ENCODE data around the gene EPS8L1. TPM values are rescaled to one million over a fixed set of nuclear protein-coding genes. Genes with fewer than 3 reads are reported as not detected.
"Not testable (repeated sequence)": the region's sequence is repeated elsewhere in the genome, so short reads cannot be mapped to it uniquely, and the experiment has no call there.

Gene EPS8L1
- total RNA-seq, 1 donor from 2014 or later: 7.5 TPM

DNA sequence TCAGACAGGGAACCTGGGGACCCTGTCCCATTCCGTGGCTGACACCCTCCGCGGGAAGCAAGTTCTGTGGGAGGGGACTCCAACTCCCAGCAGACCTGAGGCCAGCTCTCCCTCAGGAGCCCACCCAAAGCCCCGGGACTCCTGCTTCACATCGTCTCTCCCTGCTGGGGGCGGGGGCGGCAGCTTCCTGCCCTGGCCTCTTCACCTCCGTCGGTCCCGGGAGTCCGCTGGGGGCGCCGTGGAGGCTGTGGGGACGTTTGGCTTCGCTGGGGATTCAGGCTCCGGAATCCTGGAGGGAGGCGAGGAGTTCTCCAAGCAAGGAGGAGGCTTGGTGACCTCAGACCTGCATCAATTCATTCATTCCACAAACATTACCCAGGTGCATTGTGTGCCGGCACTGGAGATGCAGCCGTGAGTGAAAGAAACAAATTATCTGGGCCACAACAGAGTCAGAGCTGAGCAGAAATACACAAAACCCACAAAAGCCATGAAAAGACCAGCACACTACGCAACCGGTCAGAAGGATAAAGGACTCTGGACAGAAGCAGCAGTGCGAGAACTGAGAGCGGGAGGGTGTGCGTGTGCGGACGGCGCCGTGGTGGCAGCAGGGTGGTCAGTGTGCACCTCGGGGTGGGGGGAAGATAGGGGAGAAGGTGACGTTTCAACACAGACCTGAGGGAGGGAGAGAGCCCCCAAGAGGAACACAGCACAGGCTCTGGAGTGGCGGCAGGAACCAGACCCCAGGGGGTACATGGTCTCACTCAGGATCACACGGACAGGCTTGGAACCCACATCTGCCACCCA lies 19.0 kb downstream of the EPS8L1 start:
- DNase-seq (ENCODE audit: low read depth, low spot score): no peak

DNA sequence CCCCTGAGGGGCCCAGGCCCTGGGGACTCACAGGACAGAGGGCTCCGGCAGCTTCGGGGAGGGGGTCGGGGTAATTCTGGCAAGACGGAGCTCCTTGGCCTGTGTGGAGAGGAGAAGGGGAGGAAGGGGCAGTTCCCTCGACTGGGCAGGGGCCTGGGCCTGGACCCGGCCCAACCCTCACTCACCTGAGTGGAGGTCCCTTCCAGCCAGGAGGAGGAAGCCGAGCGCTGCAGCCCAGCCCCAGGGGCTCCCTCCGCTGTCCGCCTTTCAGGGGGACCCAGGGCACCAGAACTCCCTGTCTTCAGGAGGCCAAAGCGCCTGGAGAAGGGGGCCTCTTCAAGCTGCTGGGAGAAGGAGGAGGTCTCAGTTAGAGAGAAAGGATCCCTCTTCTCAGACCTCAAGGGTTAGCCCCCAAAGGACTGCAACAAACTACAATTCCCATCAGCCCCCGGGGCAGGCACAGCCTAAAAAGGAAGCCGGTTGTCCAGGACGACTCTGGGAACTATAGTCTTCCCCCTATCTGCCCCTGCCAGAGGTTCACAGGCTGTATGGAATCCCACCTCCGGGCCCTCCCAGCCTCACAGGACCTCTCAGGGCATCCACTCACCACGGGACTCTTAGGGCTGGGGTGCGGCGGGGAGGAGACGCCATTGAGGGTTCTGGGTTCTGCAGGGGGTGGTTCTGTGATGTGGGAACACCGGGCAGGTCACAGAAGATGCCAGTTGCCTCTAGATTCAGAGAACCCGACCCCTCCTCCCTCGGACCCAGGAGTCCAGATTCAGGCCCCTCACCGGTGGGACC lies 19.8 kb downstream of the EPS8L1 start:
- DNase-seq (ENCODE audit: low read depth, low spot score): no peak

DNA sequence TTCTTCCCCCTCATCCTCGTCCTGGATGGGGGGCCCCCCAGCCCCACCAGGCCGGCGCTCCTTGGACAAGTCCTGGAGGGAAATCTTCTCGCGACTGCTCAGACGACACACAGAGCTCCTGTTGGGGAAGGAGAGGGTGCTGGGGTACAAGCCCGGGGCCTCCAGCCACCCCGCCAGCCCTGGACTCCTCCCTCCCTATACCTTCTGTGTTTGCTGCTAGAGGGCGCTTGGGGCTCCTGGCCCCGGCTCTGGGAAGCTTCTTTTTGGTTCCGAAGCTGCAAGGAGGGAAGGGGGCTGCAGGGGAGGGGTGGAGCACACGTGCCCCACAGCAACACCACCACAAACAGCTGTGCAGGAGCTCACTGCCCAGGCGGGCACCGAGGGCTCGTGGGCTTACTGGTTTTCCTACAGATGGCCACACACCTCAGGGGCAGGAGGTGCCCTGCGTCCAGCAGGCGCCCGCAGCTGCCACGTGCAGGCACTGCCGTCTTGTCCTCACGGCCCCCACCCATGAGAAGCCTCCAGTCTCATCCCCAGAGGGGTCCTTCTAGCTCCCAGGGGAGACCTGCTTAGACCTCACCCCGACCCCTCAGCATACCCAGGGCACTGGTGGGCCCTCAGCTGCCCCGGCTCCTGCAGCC lies 20.5 kb downstream of the EPS8L1 start:
- no peak for DNase-seq (ENCODE audit: low read depth, low spot score)

DNA sequence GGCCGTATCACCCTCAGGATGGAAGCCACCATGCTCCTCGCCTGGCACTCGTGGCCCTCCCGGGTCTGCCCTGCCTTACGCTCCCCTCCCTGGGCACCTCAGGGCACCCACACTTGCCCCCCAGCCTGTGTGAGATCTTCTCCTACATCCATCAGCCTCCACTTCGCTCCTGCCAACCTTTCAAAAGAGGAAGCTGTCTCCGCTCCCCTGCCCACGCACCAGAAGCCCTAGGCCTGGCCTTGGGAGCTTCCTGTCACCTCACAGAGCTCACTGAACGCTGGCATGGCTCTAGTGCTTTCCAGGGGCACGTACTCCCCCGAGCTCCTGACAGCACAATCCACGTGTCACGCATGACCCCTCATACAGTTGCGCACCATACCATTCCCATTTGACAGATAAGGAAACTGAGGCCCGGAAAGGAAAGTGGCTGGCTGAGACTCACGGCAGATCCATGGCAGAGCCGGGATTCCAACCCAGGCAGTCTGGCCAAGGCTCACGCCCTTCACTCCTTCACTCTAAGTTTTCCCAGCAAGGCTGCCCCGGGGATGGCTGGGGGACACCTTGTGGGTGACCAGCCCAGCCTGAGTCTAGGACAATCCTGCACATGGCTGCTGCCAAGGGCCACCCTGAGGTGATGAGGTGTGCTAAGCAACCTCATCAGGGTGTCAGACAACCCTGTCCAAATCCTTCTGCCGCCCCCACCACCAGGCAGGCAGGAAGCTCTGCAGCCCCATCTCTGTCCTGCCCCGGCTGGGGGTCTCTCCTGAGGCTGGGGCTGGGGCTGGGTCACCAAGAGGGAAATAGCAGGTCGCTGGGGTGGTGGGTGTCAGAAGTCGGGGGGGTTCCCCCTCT lies 22.4 kb downstream of the EPS8L1 start:
- no peak for DNase-seq (ENCODE audit: low read depth, low spot score)

DNA sequence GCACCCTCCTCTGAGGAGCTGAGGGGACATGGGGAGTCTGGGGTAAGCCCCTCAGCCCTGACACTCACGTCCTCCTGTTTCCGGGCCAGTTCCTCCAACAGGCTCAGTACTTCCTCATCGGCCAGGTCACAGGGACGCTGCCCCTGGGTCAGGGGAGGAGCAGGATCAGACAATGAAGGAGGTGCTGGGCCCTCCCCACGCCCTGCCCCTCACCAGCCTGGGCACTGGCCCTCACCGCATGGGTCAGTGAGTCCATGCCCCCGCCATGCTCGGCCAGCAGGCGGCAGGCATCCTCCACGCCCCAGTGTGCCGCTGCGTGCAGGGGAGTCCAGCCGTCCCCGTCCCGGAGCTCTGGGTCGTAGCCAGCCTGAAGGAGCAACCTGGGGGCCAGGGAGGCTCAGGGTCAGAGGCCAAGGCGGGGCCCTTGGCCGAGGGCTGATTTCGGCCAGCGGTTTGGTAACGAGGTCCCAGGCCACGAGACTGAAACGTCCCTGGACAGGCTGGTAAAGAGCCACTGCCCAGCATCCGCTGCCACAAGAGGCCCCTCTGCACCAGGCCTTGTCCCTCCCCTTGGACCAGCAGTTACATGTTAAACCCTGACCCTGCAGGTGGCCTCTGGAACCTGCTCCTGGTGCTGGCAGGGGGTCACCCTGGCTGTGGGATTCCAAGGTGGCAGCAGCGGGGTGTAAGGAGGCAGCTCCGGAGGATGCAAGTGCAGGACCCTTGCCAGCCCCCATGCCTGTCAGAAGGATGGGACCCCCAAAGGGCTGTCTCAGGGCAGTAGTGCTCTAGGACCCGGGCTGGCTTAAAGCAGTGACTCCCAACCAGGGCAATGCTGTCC lies 23.3 kb downstream of the EPS8L1 start:
- DNase-seq (ENCODE audit: low read depth, low spot score): no peak

DNA sequence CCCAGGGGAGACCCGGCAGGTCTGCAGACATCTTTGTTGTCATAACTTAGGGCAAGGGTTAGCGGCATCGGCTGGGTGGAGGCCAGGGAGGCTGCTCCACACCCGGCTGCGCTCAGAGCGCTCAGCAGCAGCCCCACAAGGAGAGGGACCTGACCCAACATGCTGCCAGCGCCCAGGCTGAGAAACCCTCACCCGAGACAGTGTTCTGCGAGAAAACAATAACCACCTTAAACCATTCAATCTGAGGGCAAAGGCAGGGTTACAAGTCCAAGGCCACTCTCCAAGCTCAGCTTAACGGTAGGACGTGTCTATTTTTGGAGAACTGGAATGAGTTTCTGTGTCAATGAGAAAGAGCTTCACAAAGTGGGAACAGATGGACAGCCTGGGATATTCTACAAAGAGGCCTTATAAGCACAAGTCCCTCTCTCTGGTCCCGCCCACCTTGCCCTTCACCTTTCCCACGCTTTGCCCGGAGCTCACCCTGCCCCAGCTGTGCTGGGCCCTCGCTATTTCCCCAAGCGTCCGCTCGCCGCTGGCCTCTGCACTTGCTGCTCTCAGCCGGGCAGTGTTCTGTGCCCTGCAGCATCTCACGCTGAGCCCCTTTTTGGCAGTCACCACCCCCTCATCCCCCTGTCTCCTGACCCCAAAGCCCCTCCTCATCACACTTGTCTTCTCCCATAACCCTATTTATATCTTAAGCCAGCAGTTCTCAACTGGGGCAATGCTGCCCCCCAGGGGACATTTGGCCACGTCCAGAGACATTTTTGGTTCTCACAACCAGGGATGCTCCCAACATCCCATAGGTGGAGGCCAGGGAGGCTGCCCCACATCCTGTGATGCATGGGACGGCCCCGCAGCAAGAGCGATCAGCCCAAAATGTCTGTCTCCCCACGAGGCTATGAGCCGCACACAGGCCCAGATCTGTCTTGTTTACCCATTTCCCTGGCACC lies 24.2 kb downstream of the EPS8L1 start:
- no peak for DNase-seq (ENCODE audit: low read depth, low spot score)

DNA sequence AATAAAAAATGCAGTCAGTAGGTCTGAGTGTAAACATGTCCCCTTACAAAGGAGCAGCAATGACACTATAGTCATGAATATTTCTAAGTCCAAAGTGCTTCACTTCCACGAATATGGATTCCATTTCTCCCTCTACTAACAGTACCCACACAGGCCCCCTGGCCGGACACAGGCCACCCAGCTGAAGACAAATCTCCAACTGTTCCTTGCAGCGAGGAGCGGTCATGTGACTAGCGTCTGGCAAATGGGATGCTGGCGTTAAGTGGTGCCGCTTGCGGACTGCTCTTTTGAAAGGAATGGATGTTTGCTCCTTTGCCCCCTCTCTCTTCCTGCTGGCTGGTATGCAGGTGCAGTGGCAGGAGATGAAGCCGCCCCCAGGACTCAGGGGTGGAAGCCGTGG lies 25.6 kb downstream of the EPS8L1 start:
- no peak for DNase-seq (ENCODE audit: low read depth, low spot score)

DNA sequence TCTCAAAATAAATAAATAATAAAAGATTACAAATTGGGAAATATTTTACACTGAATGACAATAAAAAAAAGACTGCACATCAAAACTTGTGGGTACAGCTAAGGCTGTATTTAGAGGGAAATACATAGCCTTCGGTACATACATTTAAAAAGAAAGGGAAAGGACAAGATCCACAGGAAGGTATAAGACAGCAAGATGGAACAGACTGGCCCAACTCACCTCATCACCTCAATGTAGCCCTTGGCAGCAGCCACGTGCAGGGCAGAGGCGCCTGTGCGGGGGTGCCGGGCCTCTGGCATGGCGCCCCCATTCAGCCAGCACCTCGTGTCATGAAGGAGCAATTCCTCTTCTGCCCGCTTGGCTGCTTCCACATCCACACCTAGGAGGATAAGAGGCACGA lies 27.5 kb downstream of the EPS8L1 start:
- no peak for DNase-seq (ENCODE audit: low read depth, low spot score)

DNA sequence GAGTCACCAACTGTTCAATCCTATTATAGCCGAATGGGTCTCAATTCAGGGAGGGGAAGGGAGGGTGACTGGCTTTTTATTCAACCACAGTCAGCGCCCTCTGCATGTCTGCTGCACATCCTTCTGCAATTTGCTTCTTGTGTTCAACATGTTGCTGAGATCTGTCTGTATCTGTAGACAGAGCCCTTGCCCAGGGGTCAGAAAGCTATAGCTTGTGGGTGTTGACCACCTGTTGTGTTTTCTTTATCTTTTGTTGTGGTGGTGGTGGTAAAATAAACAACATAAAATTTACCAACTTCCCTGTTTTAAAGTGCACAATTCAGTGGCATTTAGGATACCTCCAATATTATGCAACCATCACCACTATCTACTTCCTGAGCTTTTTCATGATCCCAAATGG lies 29.6 kb downstream of the EPS8L1 start:
- DNase-seq (ENCODE audit: low read depth, low spot score): no peak

DNA sequence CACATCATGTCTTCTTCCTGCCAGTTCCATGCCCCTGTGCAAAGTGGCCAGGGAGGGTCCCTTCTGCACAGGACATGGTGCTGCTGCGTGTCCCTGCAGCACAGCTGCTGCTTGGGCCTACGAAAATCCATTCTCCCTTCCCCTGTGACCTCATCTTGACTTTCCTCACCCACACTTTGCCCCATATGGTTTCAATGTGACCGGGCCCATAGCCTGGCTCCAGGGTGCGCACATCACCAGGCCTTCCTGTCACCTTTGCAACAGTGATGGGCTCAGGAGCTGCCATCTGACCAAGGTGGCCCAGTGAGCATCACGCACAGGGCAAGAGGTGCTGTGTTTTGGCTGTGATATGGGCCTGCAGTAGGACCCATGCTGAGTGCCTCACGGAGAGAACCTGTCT lies 30.9 kb downstream of the EPS8L1 start:
- no peak for DNase-seq (ENCODE audit: low read depth, low spot score)

DNA sequence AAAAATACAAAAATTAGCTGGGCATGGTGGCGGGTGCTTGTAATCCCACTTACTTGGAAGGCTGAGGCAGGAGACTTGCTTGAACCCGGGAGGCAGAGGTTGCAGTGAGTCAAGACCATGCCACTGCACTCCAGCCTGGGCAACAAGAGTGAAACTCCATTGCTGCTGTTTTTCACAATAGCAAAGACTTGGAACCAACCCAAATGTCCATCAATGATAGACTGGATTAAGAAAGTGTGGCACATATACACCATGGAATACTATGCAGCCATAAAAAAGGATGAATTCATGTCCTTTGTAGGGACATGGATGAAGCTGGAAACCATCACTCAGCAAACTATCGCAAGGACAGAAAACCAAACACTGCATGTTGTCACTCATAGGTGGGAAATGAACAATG lies 31.6 kb downstream of the EPS8L1 start:
- DNase-seq (ENCODE audit: low read depth, low spot score): not testable (repeated sequence)

DNA sequence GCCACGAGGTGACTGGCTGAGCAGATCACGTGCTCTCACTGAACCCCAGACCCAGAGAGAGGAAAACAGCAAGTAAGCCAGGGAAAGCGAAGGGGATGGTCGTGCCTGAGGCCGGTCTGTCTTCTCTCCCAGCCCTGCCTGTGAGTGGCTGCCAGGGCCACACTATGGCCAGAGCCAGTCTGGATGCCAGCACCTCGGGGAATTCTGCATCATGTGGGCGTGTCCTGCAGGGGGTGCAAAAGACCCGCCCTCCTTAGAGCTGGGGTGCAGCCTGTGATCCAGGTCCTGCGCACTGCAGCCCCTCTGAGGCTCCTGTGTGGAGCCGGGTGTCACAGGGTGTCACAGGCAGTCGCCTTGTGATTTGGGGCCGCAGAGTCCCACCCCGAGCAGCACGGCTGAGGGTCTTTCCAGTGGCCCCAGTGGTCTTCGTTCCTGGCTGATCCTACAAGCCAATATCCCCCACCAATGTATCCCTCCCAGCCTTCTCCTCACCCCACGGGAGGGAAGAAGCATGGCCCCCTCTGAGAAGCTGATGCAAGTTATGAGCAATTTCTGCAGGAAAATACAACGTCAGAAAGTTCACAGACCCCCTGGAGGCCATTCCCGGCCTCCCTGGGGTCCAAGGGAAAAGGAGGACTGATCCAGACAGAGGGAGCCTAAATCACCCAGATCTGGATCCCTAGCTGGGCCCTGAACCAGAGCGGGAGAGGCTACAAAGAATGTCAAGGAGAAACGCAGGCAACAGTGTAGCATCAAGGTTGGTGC lies 34.0 kb downstream of the EPS8L1 start:
- DNase-seq (ENCODE audit: low read depth, low spot score): no peak

DNA sequence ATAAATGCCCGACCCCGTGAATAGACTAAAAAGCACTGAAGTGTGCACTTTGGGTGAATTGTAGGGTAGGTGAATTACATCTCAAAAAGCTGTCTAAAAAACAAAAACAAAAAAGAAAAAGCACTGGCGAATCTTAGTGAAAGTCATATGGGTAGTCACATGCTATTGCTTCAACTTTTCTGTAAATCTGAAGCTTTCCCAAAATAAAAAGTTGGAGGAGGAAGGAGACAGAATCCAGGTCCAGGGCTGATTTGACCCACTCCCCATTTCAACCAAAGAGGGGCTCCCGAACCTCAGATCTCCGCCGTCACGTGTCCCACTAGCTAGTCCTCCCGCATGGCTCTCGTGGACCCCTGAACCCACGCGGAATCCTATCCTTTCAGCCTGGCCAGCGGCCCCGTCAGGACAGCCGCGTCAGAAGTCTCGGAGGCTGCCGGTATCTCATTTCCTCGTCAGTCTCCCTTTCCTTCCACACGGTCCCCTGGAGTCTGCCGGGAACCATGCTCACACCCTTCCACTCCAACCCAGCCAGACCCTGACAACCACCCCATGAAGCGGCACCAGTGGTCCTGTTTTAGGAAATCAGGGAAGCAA lies 35.7 kb downstream of the EPS8L1 start:
- no peak for DNase-seq (ENCODE audit: low read depth, low spot score)

DNA sequence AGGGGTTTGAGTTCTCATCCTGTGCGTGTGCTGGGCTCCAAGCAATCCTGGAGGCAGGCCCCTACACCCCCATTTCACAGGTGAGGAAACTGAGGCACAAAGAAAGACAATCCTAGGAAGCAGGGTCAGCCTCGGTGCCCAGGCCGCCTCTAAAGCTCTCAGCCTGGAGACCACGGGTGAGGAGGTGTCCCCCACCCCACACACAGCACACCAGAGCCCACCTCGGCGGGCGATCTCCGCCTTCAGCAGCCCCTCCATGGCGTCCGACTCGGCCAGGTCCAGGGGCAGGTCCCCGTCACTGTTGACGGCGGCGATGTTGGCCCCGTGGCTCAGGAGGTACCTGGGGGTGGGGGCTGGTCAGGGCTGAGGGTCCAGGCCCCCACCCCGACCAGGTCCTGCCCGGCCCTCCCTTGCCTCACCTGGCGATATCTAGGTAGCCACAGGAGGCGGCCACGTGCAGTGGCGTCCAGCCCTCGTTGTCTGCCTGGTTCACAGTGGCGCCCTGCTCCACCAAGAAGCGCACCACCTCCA lies 36.6 kb downstream of the EPS8L1 start:
- DNase-seq (ENCODE audit: low read depth, low spot score): no peak

DNA sequence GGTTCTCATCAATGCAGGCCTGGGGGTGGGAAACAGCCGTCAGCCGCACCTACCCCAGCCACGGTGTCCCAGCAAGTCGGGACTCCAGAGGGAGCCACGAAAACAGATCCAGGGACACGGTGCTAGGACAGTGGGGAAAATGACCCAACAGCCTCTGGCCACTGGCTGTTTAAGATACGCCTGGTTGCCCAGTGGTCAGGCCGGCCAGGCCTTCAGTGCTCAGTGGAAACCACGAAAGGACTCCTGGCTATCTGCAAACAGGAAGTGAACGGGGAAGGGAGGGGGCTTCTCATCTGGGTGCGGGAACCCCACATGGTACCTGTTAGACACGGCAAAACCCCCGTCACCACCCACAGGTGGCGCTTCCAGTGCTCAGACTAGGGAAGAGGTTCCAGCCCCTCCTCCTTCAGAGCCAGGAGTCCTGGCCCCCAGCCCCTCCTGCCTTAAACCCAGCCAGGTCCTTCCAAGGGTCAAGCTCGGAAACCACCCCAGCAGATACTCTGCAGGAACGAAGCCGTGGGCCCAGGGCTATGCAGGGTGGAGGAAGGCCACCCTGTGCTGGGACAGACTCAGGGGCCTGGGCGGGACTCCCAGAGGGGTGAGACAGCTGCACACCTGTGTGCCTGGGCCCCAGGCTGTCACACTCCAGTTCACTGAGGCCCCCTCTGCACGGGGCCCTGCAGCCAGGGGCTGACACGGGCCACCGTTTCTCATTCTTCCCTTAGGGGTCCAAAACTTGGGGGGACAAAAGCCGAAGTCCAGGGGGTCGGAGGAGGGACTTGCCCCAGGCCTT lies 37.3 kb downstream of the EPS8L1 start:
- no peak for DNase-seq (ENCODE audit: low read depth, low spot score)

DNA sequence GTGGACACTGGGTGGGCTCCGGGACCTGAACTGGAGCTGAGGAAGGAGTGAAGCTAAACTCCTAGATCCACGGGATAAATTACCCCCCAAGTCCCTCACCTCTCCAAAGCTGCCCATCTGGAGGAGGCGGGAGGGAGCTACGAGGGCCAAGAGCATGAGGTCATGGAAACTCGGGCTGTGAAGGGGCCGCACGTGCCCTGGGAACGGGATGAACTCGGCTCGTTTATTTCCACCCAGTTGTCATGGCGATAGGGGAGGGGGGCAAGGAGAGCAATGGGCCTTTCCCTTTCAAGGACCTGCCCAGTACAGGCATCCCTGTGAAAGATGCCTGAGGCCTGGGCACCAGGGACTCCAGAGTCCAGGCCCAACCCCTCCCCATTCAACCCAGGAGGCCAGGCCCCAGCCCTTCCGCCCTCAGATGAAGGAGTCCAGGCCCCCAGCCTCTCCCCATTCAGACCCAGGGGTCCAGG lies 37.9 kb downstream of the EPS8L1 start:
- peak; percentile 79 for DNase-seq (ENCODE audit: low read depth, low spot score)

DNA sequence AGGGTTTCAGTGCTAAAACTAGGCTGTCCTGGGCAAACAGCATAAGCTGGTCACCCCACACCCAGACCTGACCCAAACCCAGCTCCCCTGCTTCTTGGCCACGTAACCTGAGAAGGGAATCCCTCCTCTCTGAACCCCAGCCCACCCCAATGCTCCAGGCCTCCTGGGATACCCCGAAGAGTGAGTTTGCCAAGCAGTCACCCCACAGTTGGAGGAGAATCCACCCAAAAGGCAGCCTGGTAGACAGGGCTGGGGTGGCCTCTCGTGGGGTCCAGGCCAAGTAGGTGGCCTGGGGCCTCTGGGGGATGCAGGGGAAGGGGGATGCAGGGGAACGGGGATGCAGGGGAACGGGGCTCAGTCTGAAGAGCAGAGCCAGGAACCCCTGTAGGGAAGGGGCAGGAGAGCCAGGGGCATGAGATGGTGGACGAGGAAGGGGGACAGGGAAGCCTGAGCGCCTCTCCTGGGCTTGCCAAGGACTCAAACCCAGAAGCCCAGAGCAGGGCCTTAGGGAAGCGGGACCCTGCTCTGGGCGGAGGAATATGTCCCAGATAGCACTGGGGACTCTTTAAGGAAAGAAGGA lies 39.0 kb downstream of the EPS8L1 start:
- DNase-seq (ENCODE audit: low read depth, low spot score): no peak
